ENCODE results near the gene STXBP5.
"Not testable (repeated sequence)": the region's sequence is repeated elsewhere in the genome, so short reads cannot be mapped to it uniquely, and the experiment has no call there.

DNA sequence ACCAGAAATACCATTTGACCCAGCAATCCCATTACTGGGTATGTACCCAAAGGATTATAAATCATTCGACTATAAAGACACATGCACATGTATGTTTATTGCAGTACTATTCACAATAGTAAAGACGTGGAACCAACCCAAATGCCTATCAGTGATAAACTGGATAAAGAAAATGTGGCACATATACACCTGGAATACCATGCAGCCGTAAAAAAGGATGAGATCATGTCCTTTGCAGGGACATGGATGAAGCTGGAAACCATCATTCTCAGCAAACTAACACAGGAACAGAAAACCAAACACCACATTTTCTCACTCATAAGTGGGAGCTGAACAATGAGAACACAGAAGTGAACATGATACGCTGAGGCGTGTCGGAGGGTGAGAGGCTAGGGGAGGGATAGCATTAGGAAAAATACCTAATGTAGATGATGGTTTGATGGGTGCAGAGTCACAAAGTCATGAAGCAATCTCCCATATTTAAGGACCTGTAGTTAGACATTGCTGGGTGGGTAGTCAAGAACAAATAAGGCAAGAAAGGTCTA, 50.8 kb downstream of the STXBP5 start:
- TF ChIP-seq, protein P1, sequence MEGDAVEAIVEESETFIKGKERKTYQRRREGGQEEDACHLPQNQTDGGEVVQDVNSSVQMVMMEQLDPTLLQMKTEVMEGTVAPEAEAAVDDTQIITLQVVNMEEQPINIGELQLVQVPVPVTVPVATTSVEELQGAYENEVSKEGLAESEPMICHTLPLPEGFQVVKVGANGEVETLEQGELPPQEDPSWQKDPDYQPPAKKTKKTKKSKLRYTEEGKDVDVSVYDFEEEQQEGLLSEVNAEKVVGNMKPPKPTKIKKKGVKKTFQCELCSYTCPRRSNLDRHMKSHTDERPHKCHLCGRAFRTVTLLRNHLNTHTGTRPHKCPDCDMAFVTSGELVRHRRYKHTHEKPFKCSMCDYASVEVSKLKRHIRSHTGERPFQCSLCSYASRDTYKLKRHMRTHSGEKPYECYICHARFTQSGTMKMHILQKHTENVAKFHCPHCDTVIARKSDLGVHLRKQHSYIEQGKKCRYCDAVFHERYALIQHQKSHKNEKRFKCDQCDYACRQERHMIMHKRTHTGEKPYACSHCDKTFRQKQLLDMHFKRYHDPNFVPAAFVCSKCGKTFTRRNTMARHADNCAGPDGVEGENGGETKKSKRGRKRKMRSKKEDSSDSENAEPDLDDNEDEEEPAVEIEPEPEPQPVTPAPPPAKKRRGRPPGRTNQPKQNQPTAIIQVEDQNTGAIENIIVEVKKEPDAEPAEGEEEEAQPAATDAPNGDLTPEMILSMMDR (IDR thresholded peaks at IDR 0.05; ENCODE audit: low read length), result not testable (repeated sequence)
- not testable (repeated sequence) for TF ChIP-seq EZH2 (optimal IDR thresholded peaks at IDR 0.05; ENCODE audit: low read depth, low read length)

Data from MM.1S (cell line).